Astrocyte of the spinal cord (primary cell): ENCODE results near the gene RTL5.

ENCODE experiments used
- DNase-seq: peaks from one replicate; pipeline ENCODE4 v3.0.0; 2011; ENCODE audit warnings: low read depth, low spot score
- H3K4me3 ChIP-seq: 2 replicates; pipeline ENCODE4 v1.5.1; 2011; ENCODE audit warnings: low read depth, mild to moderate bottlenecking, low read length, moderate library complexity
- in situ Hi-C: cut with HindIII; loops from 2 replicates; pipeline ENCODE4 v1.10.0; 2017; ENCODE audit warnings: low sequenced_read_pairs
- TF ChIP-seq, protein P1 (sequence below): IDR thresholded peaks from 2 replicates; pipeline ENCODE4 v1.5.1; 2012; ENCODE audit warnings: low read depth, mild to moderate bottlenecking, low read length, inconsistent platforms

Gene RTL5

GRCh38 chrX:72130156-72130761 is 1.5 kb downstream of the RTL5 start:
- no peak for DNase-seq
- TF ChIP-seq, protein P1, sequence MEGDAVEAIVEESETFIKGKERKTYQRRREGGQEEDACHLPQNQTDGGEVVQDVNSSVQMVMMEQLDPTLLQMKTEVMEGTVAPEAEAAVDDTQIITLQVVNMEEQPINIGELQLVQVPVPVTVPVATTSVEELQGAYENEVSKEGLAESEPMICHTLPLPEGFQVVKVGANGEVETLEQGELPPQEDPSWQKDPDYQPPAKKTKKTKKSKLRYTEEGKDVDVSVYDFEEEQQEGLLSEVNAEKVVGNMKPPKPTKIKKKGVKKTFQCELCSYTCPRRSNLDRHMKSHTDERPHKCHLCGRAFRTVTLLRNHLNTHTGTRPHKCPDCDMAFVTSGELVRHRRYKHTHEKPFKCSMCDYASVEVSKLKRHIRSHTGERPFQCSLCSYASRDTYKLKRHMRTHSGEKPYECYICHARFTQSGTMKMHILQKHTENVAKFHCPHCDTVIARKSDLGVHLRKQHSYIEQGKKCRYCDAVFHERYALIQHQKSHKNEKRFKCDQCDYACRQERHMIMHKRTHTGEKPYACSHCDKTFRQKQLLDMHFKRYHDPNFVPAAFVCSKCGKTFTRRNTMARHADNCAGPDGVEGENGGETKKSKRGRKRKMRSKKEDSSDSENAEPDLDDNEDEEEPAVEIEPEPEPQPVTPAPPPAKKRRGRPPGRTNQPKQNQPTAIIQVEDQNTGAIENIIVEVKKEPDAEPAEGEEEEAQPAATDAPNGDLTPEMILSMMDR, result no peak
- in situ Hi-C loops, result no loop called here
- peak overlapping the region; percentile 49 for H3K4me3 ChIP-seq

DNA sequence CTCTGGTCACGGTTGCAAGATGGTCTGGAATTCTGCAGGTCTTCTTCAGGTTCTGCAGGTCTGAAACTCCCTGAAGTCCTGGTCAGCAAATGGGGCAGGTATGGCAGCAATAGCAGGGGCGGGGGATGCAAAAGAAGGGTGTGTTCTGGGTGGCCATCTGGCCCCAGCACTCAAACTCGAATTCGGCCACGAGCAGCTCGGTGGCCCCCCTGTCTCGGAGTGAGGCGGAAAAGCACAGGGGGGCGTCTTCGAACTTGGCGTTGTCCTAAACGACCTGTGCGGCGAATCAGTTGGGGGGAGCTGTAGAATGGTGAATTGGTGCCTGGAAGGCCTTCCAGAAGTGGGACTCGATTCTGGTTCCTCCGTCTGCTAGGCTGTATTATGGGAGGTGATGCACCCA is 2.1 kb downstream of the RTL5 start:
- TF ChIP-seq, protein P1, result no peak
- DNase-seq, result no peak
- no peak overlapping the region for H3K4me3 ChIP-seq
- in situ Hi-C loops, result no loop called here

DNA sequence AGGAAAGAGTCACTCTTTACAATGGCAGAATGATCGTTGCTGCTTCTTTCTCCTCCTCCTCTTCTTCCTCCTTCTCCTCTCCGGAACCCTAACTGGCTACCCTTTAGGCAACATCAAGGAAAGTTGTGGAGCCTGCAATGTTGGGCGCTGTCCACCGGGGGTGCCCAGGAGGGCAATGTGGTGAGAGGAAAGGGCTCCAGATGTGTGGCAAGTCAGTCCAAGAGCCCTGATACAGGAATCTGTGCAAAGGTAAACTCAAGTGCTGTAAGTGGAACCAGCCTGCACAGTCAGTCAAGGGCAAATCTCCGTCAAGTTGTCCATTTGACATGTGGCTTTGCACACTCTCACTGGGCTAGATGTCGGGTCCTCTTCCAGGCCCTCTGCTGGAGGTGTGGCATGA is 2.8 kb downstream of the RTL5 start:
- no peak overlapping the region for H3K4me3 ChIP-seq
- DNase-seq, result no peak
- TF ChIP-seq, protein P1, result peak; percentile 47
- in situ Hi-C loops, result no loop called here

- in situ Hi-C loops, result no loop called here
- DNase-seq, result no peak
- TF ChIP-seq, protein P1, result no peak
- no peak overlapping the region for H3K4me3 ChIP-seq
These were observed 3.4 kb downstream of the RTL5 start for GRCh38 chrX:72128183-72128834.

DNA sequence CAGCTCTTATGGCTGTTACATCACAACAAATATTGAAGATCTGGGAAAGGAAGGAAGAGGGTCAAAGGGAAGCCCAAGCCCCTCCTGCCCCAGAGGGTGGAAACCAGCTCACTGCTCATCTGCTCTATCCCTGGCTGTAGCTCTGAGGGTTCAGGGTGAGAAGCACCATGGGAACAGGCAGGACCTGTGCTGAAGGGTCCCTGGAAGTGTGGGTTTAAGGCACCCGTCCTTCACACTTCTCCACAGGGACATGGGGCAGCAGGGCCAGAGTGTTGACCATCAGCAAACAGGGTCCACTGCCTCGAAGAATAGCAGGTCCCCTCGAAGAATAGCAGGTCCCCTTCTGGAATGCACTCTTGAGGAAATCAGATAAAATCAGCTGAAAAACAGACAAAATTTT is 4.4 kb downstream of the RTL5 start:
- no peak for DNase-seq
- TF ChIP-seq, protein P1, result no peak
- in situ Hi-C loops, result no loop called here
- H3K4me3 ChIP-seq, result no peak overlapping the region

DNA sequence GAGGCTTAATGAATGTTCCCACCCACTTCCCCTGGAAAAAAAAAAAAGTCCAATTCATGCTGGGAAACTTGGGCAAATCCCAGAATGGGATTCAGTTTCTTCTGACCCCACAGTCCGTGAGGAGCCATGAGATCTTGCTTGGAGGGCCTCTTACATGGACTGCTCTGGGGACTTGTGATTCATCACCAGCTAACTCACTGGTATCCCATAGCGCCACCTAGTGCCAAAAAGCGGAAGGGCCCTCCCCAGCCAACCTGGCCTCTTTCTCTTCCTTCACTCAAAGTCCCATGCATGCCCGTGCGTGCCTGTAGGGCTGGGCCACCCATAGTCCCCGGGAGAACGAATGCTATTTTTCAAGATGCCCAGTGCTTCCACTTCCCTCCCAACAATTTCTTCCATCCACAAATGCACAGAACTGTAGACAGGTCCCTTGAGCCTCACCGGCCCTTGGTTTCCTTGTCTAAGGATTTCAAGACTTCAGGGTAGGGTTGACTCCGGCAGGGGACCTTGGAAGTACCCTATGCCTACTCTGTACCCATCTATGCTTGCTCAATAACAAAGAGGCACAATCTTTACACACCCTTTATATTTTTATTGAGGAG is 5.1 kb downstream of the RTL5 start:
- peak; percentile 80 for DNase-seq
- TF ChIP-seq, protein P1, result peak; percentile 94
- no peak overlapping the region for H3K4me3 ChIP-seq
- in situ Hi-C loops, result no loop called here
